SK-N-SH (cell line): ENCODE measurements around the gene FGD3.

Experiments
- CTCF ChIP-seq: fragments of 200-600 bp; sonication (generic); IDR thresholded peaks from 2 replicates; pipeline ENCODE4 v1.6.1; 2017; ENCODE audit warnings: antibody characterized with exemption, mild to moderate bottlenecking, moderate library complexity
- EP300 ChIP-seq, 2 experiments: IDR thresholded peaks; 2 replicates each; pipeline versions ENCODE4 v1.4.0 to v1.6.1; 2012; ENCODE audit warnings: borderline replicate concordance in 1 of 2, low read depth in 1 of 2, low read length in 1 of 2
- GATA2 ChIP-seq: sonication (generic); formaldehyde crosslinking; IDR thresholded peaks from 2 replicates; pipeline ENCODE4 v1.5.0; 2020; ENCODE audit warnings: mild to moderate bottlenecking, missing genetic modification reagents
- JUND ChIP-seq: IDR thresholded peaks from 2 replicates; pipeline ENCODE4 v1.4.0; 2012
- MEF2A ChIP-seq: IDR thresholded peaks from 2 replicates; pipeline ENCODE4 v1.4.0; 2012; ENCODE audit warnings: low read depth, borderline replicate concordance
- MXI1 ChIP-seq: IDR thresholded peaks from 2 replicates; pipeline ENCODE4 v1.6.1; 2012; ENCODE audit warnings: mild to moderate bottlenecking, low read depth, low read length, improper control_type of control experiment
- NFIC ChIP-seq: IDR thresholded peaks from 2 replicates; pipeline ENCODE4 v1.4.0; 2012; ENCODE audit warnings: borderline replicate concordance
- RCOR1 ChIP-seq: fragments of 150-350 bp; IDR thresholded peaks from 2 replicates; pipeline ENCODE4 v1.6.1; 2017; ENCODE audit warnings: antibody characterized with exemption, low read length
- TAF1 ChIP-seq: IDR thresholded peaks from 2 replicates; pipeline ENCODE4 v1.6.1; 2012; ENCODE audit warnings: low read depth, mild to moderate bottlenecking, low read length, moderate library complexity, borderline replicate concordance
- TF ChIP-seq, protein P1 (sequence below): IDR thresholded peaks from 2 replicates; pipeline ENCODE4 v1.4.0; 2012; ENCODE audit warnings: low read depth, borderline replicate concordance

- TF ChIP-seq MEF2A (no peak), MXI1 (no peak), JUND (no peak), NFIC (no peak), CTCF (no peak), GATA2 (CRISPR knock-in tag) (no peak), EP300 (IDR thresholded peaks at IDR 0.05; ENCODE audit: borderline replicate concordance in 1 of 2, low read depth in 1 of 2, low read length in 1 of 2) (no peak), RCOR1 (no peak), TAF1 (no peak)
- TF ChIP-seq, protein P1, sequence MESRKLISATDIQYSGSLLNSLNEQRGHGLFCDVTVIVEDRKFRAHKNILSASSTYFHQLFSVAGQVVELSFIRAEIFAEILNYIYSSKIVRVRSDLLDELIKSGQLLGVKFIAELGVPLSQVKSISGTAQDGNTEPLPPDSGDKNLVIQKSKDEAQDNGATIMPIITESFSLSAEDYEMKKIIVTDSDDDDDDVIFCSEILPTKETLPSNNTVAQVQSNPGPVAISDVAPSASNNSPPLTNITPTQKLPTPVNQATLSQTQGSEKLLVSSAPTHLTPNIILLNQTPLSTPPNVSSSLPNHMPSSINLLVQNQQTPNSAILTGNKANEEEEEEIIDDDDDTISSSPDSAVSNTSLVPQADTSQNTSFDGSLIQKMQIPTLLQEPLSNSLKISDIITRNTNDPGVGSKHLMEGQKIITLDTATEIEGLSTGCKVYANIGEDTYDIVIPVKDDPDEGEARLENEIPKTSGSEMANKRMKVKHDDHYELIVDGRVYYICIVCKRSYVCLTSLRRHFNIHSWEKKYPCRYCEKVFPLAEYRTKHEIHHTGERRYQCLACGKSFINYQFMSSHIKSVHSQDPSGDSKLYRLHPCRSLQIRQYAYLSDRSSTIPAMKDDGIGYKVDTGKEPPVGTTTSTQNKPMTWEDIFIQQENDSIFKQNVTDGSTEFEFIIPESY: no peak
These were observed 102.2 kb downstream of the FGD3 start for GRCh38 chr9:93049491-93049890.
